ENCODE measurements around the gene TRIO. TPM values are rescaled to one million over a fixed set of nuclear protein-coding genes. Genes with fewer than 3 reads are reported as not detected.

TRIO gene
- total and polyA plus RNA-seq, 2 of the 8 experiments (the other 6 are each of a cell fraction or from before 2014, with no cell fraction given): 35.1 to 69.1 TPM

GRCh38 chr5:14297697-14298096 is 154.6 kb downstream of the TRIO start:
- Histone ChIP-seq H2AK5ac (ENCODE audit: low read depth, low read length) (no peak overlapping the region), H4K5ac (ENCODE audit: insufficient read length, low read depth, low read length) (no peak overlapping the region), H3K56ac (replicated peaks; ENCODE audit: insufficient read length, low read depth, low read length) (no peak overlapping the region), H3K4me2 (ENCODE audit: insufficient read depth in 1 of 2, low read depth in 2 of 2, low read length in 2 of 2) (no peak overlapping the region), H3K27ac (ENCODE audit: low read depth, low read length) (no peak overlapping the region), H3K79me1 (ENCODE audit: low read depth, low read length) (no peaks in the 10 kb centered on the region), H3K4me1 (replicated peaks in 1 of 4; ENCODE audit: control insufficient read depth in 3 of 4, insufficient read depth in 4 of 4, low read length in 3 of 4) (no peaks in the 10 kb centered on the region), H2BK15ac (ENCODE audit: low read length) (no peak overlapping the region), H4K8ac (ENCODE audit: extremely low read depth, insufficient read depth, low read length) (peak overlapping the region; percentile 64; the same call in 1 of the 2 replicates), H3K9me3 (ENCODE audit: insufficient read depth in 2 of 2, low read depth in 1 of 2, low read length in 1 of 2) (no peaks in the 10 kb centered on the region), H3K9ac (replicated peaks in 1 of 4; ENCODE audit: extremely low read depth in 1 of 4, low read depth in 3 of 4, low read length in 3 of 4) (no peak overlapping the region), H4K20me1 (replicated peaks in 1 of 2; ENCODE audit: control insufficient read depth in 1 of 2, insufficient read depth in 2 of 2, low read length in 2 of 2) (peaks cover 0 to 2% of the 10 kb centered on the region in 2 experiments), H2BK5ac (ENCODE audit: low read depth, low read length) (no peak overlapping the region), H3K4ac (replicated peaks; ENCODE audit: insufficient read length, low read depth, low read length) (no peak overlapping the region), H3K18ac (ENCODE audit: extremely low read depth, low read length) (no peak overlapping the region), H2BK120ac (replicated peaks; ENCODE audit: low read depth, low read length) (no peak overlapping the region), H2BK12ac (ENCODE audit: low read depth, low read length) (no peak overlapping the region), H3K14ac (ENCODE audit: insufficient read length) (no peak overlapping the region), H3K4me3 (ENCODE audit: extremely low read depth in 1 of 4, insufficient read depth in 2 of 4, low read depth in 3 of 4, low read length in 4 of 4) (no peak overlapping the region), H3K79me2 (ENCODE audit: control insufficient read depth in 1 of 2, insufficient read depth in 2 of 2, low read length in 2 of 2) (no peaks in the 10 kb centered on the region; a peak in 1 of 4 replicates), H3K36me3 (ENCODE audit: control insufficient read depth in 2 of 4, insufficient read depth in 4 of 4, low read length in 3 of 4) (peaks cover 0 to 30% (median 9%) of the 10 kb centered on the region in 4 experiments; a peak in 4 of 8 replicates), H3K23me2 (ENCODE audit: low read depth, low read length) (no peaks in the 10 kb centered on the region), H4K91ac (replicated peaks; ENCODE audit: insufficient read length, low read length) (no peak overlapping the region), H2BK20ac (ENCODE audit: low read length) (no peak overlapping the region), H2AFZ (ENCODE audit: low read length) (no peak overlapping the region), H3K27me3 (replicated peaks in 1 of 4; ENCODE audit: control insufficient read depth in 3 of 4, extremely low read depth in 1 of 4, insufficient read depth in 3 of 4, low read length in 3 of 4) (no peaks in the 10 kb centered on the region), H3K23ac (ENCODE audit: insufficient read length) (no peak overlapping the region)
- TF ChIP-seq SAP30 (IDR thresholded peaks at IDR 0.05; ENCODE audit: insufficient read depth, insufficient replicate concordance, low read length) (no peak), RNF2 (IDR thresholded peaks at IDR 0.05; ENCODE audit: borderline replicate concordance, low read depth, low read length, missing control alignments, poor library complexity, severe bottlenecking) (no peak), TAF7 (optimal IDR thresholded peaks at IDR 0.05; ENCODE audit: borderline replicate concordance, low read depth, low read length) (no peak), ASH2L (IDR thresholded peaks at IDR 0.05; ENCODE audit: low read length) (no peak), BRCA1 (IDR thresholded peaks at IDR 0.05; ENCODE audit: low read depth, low read length) (no peak), POU5F1 (IDR thresholded peaks at IDR 0.05; ENCODE audit: low read depth, low read length) (no peak)
- 90% methylated on average over 9 of the region's 9 CpGs; no CpG with 5 or more reads in 1 of the 2 experiments for WGBS, 2 experiments (ENCODE audit: extremely low coverage in 1 of 2, insufficient coverage in 1 of 2, insufficient read length in 1 of 2, insufficient replicate concordance in 2 of 2, low coverage in 1 of 2, low lambda C conversion rate in 2 of 2, missing lambda C conversion rate in 1 of 2)
- ChIA-PET POLR2A (ENCODE audit: partially characterized antibody) (no interaction called here), CTCF (ENCODE audit: partially characterized antibody) (interaction anchor here (0.6 to 2.3 kb wide), 5 partner anchors 13 to 321 kb away, joined by 3 to 5 read pairs (median 3); no protein-coding TSS in a partner anchor)
- no peak for FAIRE-seq
- DNase-seq (ENCODE audit: low read depth in 1 of 2, low spot score in 2 of 2): no peak
